Lung (tissue), 12 donors: Measurements from ENCODE around the gene TIAM2. TPM values are rescaled to one million over a fixed set of nuclear protein-coding genes. Genes with fewer than 3 reads are reported as not detected.

Experiments used
- ATAC-seq: fragments of 200-7000 bp; cut with Tn5 transposase; one replicate; pipeline ENCODE4 v1.9.1; 2020; ENCODE audit warnings: moderate number of reproducible peaks; ENCODE audit not compliant: insufficient read depth, low FRiP score
- DNase-seq, 3 donors: peaks; one replicate each; pipeline ENCODE4 v3.0.0-alpha.2; 2013 to 2017
- H3K27ac ChIP-seq, 2 donors: one replicate each; pipeline ENCODE4 v1.5.1; 2013; ENCODE audit warnings: mild to moderate bottlenecking in 2 of 2, moderate library complexity in 2 of 2, control low read depth in 1 of 2, inconsistent platforms in 1 of 2, low read depth in 1 of 2, low read length in 1 of 2
- H3K27me3 ChIP-seq, 3 donors: one replicate each; pipeline ENCODE4 v1.5.1; 2013; ENCODE audit warnings: low read length in 2 of 3; ENCODE audit not compliant: control insufficient read depth in 3 of 3, insufficient read depth in 3 of 3
- H3K36me3 ChIP-seq, 4 donors: one replicate each; pipeline ENCODE4 v1.5.1; 2013; ENCODE audit warnings: low read length in 4 of 4, mild to moderate bottlenecking in 1 of 4, moderate library complexity in 1 of 4; ENCODE audit not compliant: control insufficient read depth in 4 of 4, insufficient read depth in 4 of 4
- H3K4me1 ChIP-seq, 5 donors: one replicate each; pipeline ENCODE4 v1.5.1; 2013; ENCODE audit warnings: low read length in 5 of 5, mild to moderate bottlenecking in 2 of 5, moderate library complexity in 1 of 5; ENCODE audit not compliant: control insufficient read depth in 5 of 5, insufficient read depth in 5 of 5
- H3K4me3 ChIP-seq: one replicate; pipeline ENCODE4 v1.5.1; 2013; ENCODE audit warnings: mild to moderate bottlenecking, control low read depth, moderate library complexity
- H3K9ac ChIP-seq, 2 donors: one replicate each; pipeline ENCODE4 v1.5.1; 2013; ENCODE audit warnings: low read length in 2 of 2, control low read depth in 1 of 2; ENCODE audit not compliant: insufficient read depth in 1 of 2
- H3K9me3 ChIP-seq, 4 donors: one replicate each; pipeline ENCODE4 v1.5.1; 2013; ENCODE audit warnings: low read length in 3 of 4, mild to moderate bottlenecking in 1 of 4, moderate library complexity in 1 of 4; ENCODE audit not compliant: control insufficient read depth in 4 of 4, insufficient read depth in 3 of 4
- CTCF ChIP-seq: IDR thresholded peaks from 2 replicates; pipeline ENCODE4 v1.5.1; 2012; ENCODE audit warnings: mild to moderate bottlenecking; ENCODE audit errors: control extremely low read depth, extremely low read depth
- WGBS, 2 donors: extraction: QIAGEN DNeasy Blood & Tissue Kit; methylation state at CpG; one replicate each; pipeline ENCODE4 v1.1.7; 2013; 5-methylcytosine and 5-hydroxymethylcytosine counted together
- polyA plus RNA-seq, 2 donors: library from polyadenylated mRNA; stranded (reverse); fragments of 200-250 nt; gene quantifications; one replicate each; pipeline ENCODE4 v1.2.1, GENCODE V29; 2013
- total RNA-seq, 2 donors: library from RNA; depleted of rRNA in 1 of 2; stranded (reverse); fragments of >200 nt in 1 of 2; gene quantifications; one replicate each; pipeline ENCODE4 v1.2.1, GENCODE V29; 2014 to 2021
- donor health status: control.
- donor health status: control.
- donor health status: Bipolar disorder and iron deficiency.
- donor health status: healthy.
- donor health status: DM: yes; HTN: yes; CAD: no.

TIAM2 gene
- total and polyA plus RNA-seq, 4 donors, result 1.8 to 17.5 (median 4.1) TPM

GRCh38 chr6:155045561-155046404 lies 50.7 kb downstream of the TIAM2 start:
- H3K27ac ChIP-seq, result no peak overlapping the region
- DNase-seq (no peak), ATAC-seq (no peak)
- H3K9ac ChIP-seq, result no peak overlapping the region
- WGBS, 2 donors, result 85 to 91% methylated on average over 9 of the region's 9 CpGs
- H3K4me3 ChIP-seq, result no peak overlapping the region
- no peak for TF ChIP-seq CTCF
- no peaks in the 10 kb centered on the region for H3K36me3 ChIP-seq
- peaks cover 0 to 18% (median 0%) of the 10 kb centered on the region in 5 donors for H3K4me1 ChIP-seq
- H3K27me3 ChIP-seq, result no peaks in the 10 kb centered on the region
- H3K9me3 ChIP-seq, result no peaks in the 10 kb centered on the region

- WGBS, 2 donors, result 74 to 95% methylated on average over 6 to 7 of the region's 7 CpGs
- Histone ChIP-seq H3K4me3 (no peak overlapping the region), H3K9ac (no peak overlapping the region), H3K27me3 (no peaks in the 10 kb centered on the region), H3K9me3 (no peaks in the 10 kb centered on the region), H3K27ac (no peak overlapping the region), H3K36me3 (no peaks in the 10 kb centered on the region), H3K4me1 (peaks cover 0 to under 1% (median 0%) of the 10 kb centered on the region in 5 donors)
- DNase-seq (no peak), ATAC-seq (no peak)
- TF ChIP-seq CTCF, result no peak
These were observed 52.4 kb downstream of the TIAM2 start for GRCh38 chr6:155047523-155047922.

DNA sequence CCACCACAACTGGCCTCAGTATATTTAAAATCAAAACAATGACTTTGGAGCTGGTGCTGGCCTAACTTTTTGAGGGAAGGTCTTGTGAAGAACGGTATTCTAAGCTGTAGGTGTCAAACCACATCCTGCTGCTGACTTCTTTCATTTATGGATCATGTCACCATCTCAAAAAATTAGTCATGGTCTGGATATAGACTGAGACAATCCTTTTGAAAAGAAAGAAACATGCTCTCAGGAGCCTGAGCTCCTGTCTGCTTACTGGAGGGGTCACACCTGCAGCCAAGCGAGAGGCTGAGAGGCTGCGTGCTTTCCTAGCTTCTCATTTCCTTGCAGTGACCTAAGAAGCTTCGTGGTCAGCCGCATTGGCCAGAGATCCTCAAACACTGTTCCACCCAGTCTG lies 55.2 kb downstream of the TIAM2 start:
- ATAC-seq, result no peak

More for the DNA sequence above, 55.2 kb downstream of the TIAM2 start:
- H3K27ac ChIP-seq, result no peak overlapping the region
- no peaks in the 10 kb centered on the region for H3K27me3 ChIP-seq
- H3K36me3 ChIP-seq, result no peaks in the 10 kb centered on the region
- H3K4me3 ChIP-seq, result no peak overlapping the region
- DNase-seq, result no peak
- no peak for TF ChIP-seq CTCF
- no peaks in the 10 kb centered on the region for H3K9me3 ChIP-seq
- 78 to 81% methylated on average over 5 of the region's 5 CpGs for WGBS, 2 donors
- no peak overlapping the region for H3K9ac ChIP-seq
- peaks cover 0 to 2% (median 0%) of the 10 kb centered on the region in 5 donors for H3K4me1 ChIP-seq
